ENCODE data around the gene ABCA7.
"Not testable (repeated sequence)": the region's sequence is repeated elsewhere in the genome, so short reads cannot be mapped to it uniquely, and the experiment has no call there.

Gene ABCA7

GRCh38 chr19:1109032-1109551 is 69.2 kb downstream of the ABCA7 start:
- DNase-seq = no peak

- DNase-seq = no peak
Observed at GRCh38 chr19:1109697-1110671, 70.1 kb downstream of the ABCA7 start.

GRCh38 chr19:1110809-1111640 is 71.1 kb downstream of the ABCA7 start:
- DNase-seq = no peak

- no peak for DNase-seq
Observed at GRCh38 chr19:1111641-1112267, 71.8 kb downstream of the ABCA7 start.

- no peak for DNase-seq
Observed at GRCh38 chr19:1112268-1113029, 72.5 kb downstream of the ABCA7 start.

GRCh38 chr19:1113030-1113985 is 73.4 kb downstream of the ABCA7 start:
- peak; percentile 91 for DNase-seq

- DNase-seq = no peak
Observed at GRCh38 chr19:1113986-1114483, 74.1 kb downstream of the ABCA7 start.

GRCh38 chr19:1114728-1115127 is 74.8 kb downstream of the ABCA7 start:
- DNase-seq = not testable (repeated sequence)
